ENCODE data around the gene CTDSPL.

The CTDSPL gene

DNA sequence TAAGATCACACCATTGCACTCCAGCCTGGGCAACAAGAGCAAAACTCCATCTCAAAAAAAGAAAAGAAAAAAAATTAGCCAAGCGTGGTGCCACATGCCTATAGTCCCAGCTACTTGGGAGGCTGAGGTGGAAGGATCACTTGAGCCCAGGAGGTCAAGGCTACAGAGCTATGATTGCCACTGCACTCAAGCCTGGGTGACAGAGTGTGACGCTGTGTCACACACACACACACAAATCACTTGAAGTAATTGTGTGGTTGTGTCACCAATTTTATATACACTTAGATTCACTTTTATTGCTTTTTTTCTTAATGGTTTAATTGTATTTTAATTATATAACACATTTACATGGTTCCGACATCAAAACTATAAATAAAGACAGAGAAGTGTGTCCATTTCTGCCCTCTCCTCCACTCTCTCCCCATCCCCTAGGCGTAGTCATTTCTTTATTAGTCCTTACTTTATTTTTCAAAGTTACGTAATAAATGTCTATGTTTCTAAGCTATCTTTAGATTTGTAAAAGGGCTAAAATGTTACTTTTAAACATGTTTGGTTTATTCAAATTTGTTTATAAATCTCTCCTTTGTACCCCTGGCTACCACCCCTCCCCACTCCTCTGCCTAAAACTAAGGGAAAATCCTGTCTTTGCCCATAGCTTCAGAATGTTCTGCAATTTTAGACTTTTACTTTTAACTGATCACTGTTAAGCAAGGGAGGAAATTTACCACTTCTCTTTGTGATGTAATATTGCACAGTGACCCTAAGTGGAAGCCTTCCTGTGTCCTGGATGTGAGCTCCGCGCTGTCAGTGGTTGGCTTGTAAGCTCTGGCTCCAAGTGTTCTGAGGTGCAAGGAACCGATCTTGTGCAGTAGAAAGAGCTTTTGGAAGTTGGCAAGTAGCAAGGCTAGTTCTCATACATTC is 118.1 kb downstream of the CTDSPL start:
- DNase-seq (ENCODE audit: low read depth in 1 of 2, low spot score in 1 of 2): peak; percentile 87 to 92
- H3K4me3 ChIP-seq (replicated peaks; ENCODE audit: insufficient read depth, low read length): no peak overlapping the region
- TF ChIP-seq, protein P1, sequence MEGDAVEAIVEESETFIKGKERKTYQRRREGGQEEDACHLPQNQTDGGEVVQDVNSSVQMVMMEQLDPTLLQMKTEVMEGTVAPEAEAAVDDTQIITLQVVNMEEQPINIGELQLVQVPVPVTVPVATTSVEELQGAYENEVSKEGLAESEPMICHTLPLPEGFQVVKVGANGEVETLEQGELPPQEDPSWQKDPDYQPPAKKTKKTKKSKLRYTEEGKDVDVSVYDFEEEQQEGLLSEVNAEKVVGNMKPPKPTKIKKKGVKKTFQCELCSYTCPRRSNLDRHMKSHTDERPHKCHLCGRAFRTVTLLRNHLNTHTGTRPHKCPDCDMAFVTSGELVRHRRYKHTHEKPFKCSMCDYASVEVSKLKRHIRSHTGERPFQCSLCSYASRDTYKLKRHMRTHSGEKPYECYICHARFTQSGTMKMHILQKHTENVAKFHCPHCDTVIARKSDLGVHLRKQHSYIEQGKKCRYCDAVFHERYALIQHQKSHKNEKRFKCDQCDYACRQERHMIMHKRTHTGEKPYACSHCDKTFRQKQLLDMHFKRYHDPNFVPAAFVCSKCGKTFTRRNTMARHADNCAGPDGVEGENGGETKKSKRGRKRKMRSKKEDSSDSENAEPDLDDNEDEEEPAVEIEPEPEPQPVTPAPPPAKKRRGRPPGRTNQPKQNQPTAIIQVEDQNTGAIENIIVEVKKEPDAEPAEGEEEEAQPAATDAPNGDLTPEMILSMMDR (IDR thresholded peaks at IDR 0.05; ENCODE audit: insufficient read depth, low read length): no peak
- peak; percentile 75 for TF ChIP-seq SPI1 (IDR thresholded peaks at IDR 0.05; ENCODE audit: borderline replicate concordance, low read depth)
- peak; percentile 20; the same call in 1 of the 2 replicates for TF ChIP-seq GABPA (IDR thresholded peaks at IDR 0.05; ENCODE audit: low read depth)
- H3K27ac ChIP-seq (replicated peaks): peak overlapping the region; percentile 70
- H3K27me3 ChIP-seq (ENCODE audit: insufficient read depth, poor library complexity, severe bottlenecking): no peaks in the 10 kb centered on the region

DNA sequence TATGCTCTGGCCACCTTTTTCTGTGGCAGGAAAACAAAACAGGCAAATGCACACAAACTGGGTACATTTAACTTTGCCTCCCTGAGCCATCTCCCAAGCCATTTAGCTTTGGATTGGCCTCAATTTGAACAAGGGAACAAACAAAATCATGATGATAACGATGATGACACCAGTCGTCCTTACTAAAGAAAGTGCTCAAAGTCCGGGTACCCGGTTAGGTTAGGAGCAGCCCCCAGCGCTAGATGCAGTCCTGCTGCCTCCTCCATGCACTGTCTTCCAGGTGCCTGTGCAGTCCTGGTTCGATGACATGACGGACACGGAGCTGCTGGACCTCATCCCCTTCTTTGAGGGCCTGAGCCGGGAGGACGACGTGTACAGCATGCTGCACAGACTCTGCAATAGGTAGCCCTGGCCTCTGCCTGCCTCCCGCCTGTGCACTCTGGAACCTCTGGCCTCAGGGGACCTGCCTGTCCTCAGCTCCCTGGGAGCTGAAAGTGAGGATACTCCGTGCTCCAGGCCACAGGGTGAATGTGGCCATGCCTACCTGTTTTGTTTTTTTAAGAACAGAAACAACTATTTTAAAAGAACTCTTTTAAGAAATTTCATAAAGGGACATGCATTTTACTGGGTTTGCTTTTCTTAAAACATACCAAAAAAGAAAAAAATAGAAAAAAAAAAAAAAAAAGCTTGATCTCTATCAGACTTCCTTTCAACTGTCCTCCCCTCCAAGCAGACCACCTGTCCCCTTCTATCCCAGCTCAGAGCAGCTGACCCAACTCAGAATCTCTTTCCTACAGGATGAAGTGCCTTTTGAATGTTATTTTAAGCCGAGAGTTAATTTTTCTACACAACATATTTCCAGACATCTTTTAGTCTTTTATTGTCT is 119.0 kb downstream of the CTDSPL start:
- H3K27ac ChIP-seq (replicated peaks): peak overlapping the region; percentile 70
- DNase-seq (ENCODE audit: low read depth in 1 of 2, low spot score in 1 of 2): no peak
- TF ChIP-seq GABPA (IDR thresholded peaks at IDR 0.05; ENCODE audit: low read depth) (0 out of 2 replicates have a peak, but pooled peaks have one; percentile 4), POLR2AphosphoS5 (IDR thresholded peaks at IDR 0.05; ENCODE audit: low read depth) (no peak)

DNA sequence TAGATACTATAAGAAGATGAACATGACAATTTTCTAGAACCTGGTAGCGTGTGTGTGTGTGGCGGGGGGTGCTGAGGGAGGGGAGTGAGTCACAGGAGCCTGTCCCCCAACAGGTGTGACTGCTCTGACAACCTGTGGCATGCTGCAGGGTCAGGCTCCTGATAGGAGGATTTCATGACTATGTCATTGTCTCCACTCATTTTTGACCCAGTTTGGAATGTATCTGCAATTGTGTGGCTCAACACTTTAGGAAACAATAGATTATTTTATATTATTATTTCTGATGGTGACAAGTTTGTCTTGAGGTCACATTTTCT is 119.6 kb downstream of the CTDSPL start:
- no peaks in the 10 kb centered on the region for H3K27me3 ChIP-seq (ENCODE audit: insufficient read depth, poor library complexity, severe bottlenecking)
- peak overlapping the region; percentile 70 for H3K27ac ChIP-seq (replicated peaks)
- DNase-seq (ENCODE audit: low read depth in 1 of 2, low spot score in 1 of 2): no peak
- H3K4me3 ChIP-seq (replicated peaks; ENCODE audit: insufficient read depth, low read length): no peak overlapping the region
- TF ChIP-seq SPI1 (IDR thresholded peaks at IDR 0.05; ENCODE audit: borderline replicate concordance, low read depth) (no peak), POLR2AphosphoS5 (IDR thresholded peaks at IDR 0.05; ENCODE audit: low read depth) (no peak), GABPA (IDR thresholded peaks at IDR 0.05; ENCODE audit: low read depth) (no peak)
- TF ChIP-seq, protein P2, sequence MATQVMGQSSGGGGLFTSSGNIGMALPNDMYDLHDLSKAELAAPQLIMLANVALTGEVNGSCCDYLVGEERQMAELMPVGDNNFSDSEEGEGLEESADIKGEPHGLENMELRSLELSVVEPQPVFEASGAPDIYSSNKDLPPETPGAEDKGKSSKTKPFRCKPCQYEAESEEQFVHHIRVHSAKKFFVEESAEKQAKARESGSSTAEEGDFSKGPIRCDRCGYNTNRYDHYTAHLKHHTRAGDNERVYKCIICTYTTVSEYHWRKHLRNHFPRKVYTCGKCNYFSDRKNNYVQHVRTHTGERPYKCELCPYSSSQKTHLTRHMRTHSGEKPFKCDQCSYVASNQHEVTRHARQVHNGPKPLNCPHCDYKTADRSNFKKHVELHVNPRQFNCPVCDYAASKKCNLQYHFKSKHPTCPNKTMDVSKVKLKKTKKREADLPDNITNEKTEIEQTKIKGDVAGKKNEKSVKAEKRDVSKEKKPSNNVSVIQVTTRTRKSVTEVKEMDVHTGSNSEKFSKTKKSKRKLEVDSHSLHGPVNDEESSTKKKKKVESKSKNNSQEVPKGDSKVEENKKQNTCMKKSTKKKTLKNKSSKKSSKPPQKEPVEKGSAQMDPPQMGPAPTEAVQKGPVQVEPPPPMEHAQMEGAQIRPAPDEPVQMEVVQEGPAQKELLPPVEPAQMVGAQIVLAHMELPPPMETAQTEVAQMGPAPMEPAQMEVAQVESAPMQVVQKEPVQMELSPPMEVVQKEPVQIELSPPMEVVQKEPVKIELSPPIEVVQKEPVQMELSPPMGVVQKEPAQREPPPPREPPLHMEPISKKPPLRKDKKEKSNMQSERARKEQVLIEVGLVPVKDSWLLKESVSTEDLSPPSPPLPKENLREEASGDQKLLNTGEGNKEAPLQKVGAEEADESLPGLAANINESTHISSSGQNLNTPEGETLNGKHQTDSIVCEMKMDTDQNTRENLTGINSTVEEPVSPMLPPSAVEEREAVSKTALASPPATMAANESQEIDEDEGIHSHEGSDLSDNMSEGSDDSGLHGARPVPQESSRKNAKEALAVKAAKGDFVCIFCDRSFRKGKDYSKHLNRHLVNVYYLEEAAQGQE (IDR thresholded peaks at IDR 0.05; ENCODE audit: insufficient replicate concordance, low read depth): no peak
- TF ChIP-seq, protein P1 (IDR thresholded peaks at IDR 0.05; ENCODE audit: insufficient read depth, low read length): no peak

More for the DNA sequence above, 119.0 kb downstream of the CTDSPL start:
- Histone ChIP-seq H3K27me3 (ENCODE audit: insufficient read depth, poor library complexity, severe bottlenecking) (no peaks in the 10 kb centered on the region), H3K4me3 (replicated peaks; ENCODE audit: insufficient read depth, low read length) (no peak overlapping the region)

DNA sequence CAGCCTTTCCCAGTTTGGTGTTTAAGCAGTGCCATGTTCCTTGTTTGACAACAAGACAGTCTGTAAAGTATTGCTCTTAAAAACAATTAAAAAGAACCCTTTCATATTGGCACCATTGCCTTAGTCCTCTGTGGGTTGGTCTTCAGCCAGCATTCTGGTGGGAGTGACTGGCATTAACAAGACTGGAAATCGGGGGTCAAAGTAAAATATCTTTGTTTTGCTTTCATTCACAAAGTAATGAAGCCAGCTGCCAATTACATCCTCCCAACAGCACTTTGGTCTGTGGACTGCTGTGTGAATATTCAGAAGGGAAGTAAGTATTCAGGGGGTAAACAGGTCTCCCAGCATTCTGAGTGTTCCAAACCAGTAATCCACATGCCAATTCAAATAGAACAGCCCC is 120.7 kb downstream of the CTDSPL start:
- no peak overlapping the region for H3K27ac ChIP-seq (replicated peaks)
- TF ChIP-seq GABPA (IDR thresholded peaks at IDR 0.05; ENCODE audit: low read depth) (no peak), SPI1 (IDR thresholded peaks at IDR 0.05; ENCODE audit: borderline replicate concordance, low read depth) (peak; percentile 3; the same call in 1 of the 2 replicates)
- H3K27me3 ChIP-seq (ENCODE audit: insufficient read depth, poor library complexity, severe bottlenecking): no peaks in the 10 kb centered on the region
- no peak for DNase-seq (ENCODE audit: low read depth in 1 of 2, low spot score in 1 of 2)
- H3K4me3 ChIP-seq (replicated peaks; ENCODE audit: insufficient read depth, low read length): no peak overlapping the region

DNA sequence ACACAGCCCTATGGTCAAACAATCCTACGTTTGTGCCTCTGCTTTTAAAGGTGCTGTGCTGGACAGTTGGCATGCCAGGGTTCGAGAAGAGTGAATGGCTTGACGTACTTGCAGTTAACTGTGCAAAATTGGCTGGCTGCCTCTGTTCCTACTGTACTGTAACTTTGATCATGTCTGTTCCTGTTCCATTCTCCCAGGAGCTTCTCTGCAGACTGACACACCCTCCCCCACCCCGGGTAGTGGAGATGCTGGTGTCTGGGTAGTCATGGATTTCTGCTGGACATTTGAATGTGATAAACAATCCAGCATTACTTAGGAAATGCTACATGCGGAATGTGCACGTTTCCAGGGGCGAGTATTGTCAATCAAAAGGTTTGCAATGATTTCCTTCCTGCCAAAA is 122.4 kb downstream of the CTDSPL start:
- no peak for DNase-seq (ENCODE audit: low read depth in 1 of 2, low spot score in 1 of 2)
- TF ChIP-seq, protein P1 (IDR thresholded peaks at IDR 0.05; ENCODE audit: insufficient read depth, low read length): no peak
- no peak for TF ChIP-seq GABPA (IDR thresholded peaks at IDR 0.05; ENCODE audit: low read depth)
- TF ChIP-seq, protein P2 (IDR thresholded peaks at IDR 0.05; ENCODE audit: insufficient replicate concordance, low read depth): no peak
- TF ChIP-seq POLR2AphosphoS5 (IDR thresholded peaks at IDR 0.05; ENCODE audit: low read depth): no peak
- no peak for TF ChIP-seq SPI1 (IDR thresholded peaks at IDR 0.05; ENCODE audit: borderline replicate concordance, low read depth)
- H3K27ac ChIP-seq (replicated peaks): no peak overlapping the region
- no peak overlapping the region for H3K4me3 ChIP-seq (replicated peaks; ENCODE audit: insufficient read depth, low read length)
- H3K27me3 ChIP-seq (ENCODE audit: insufficient read depth, poor library complexity, severe bottlenecking): no peaks in the 10 kb centered on the region

Data from HL-60 (cell line).